Neural progenitor cell (in vitro differentiated cells): Measurements from ENCODE around the gene COL4A2. TPM values are rescaled to one million over a fixed set of nuclear protein-coding genes. Genes with fewer than 3 reads are reported as not detected.

Experiments used
- DNase-seq: peaks from one replicate; pipeline ENCODE4 v3.0.0-alpha.2; 2016; ENCODE audit warnings: low spot score
- H2AFZ ChIP-seq: fragments of 200-600 bp; sonication (generic); replicated peaks from 2 replicates; pipeline ENCODE4 v1.6.1; 2016; ENCODE audit warnings: antibody characterized with exemption
- H3F3A ChIP-seq: fragments of 200-600 bp; sonication (generic); 2 replicates; pipeline ENCODE4 v1.6.1; 2016; ENCODE audit warnings: antibody characterized with exemption, low read depth
- H3K27ac ChIP-seq: fragments of 200-600 bp; sonication (generic); 2 replicates; pipeline ENCODE4 v1.5.1; 2016; ENCODE audit warnings: mild to moderate bottlenecking
- H3K27me3 ChIP-seq: fragments of 200-600 bp; sonication (generic); 2 replicates; pipeline ENCODE4 v1.6.1; 2016; ENCODE audit warnings: mild to moderate bottlenecking, moderate library complexity
- H3K36me3 ChIP-seq: fragments of 200-600 bp; sonication (generic); 2 replicates; pipeline ENCODE4 v1.5.1; 2016
- H3K4me1 ChIP-seq: fragments of 200-600 bp; sonication (generic); 2 replicates; pipeline ENCODE4 v1.6.1; 2016; ENCODE audit warnings: mixed run types
- H3K4me2 ChIP-seq: fragments of 200-600 bp; sonication (generic); 2 replicates; pipeline ENCODE4 v1.6.1; 2016
- H3K4me3 ChIP-seq: fragments of 200-600 bp; sonication (generic); 2 replicates; pipeline ENCODE4 v1.5.1; 2016
- H3K79me2 ChIP-seq: fragments of 200-600 bp; sonication (generic); 2 replicates; pipeline ENCODE4 v1.6.1; 2016; ENCODE audit warnings: low read depth
- H3K9ac ChIP-seq: fragments of 200-600 bp; sonication (generic); 2 replicates; pipeline ENCODE4 v1.6.1; 2016
- H3K9me3 ChIP-seq: fragments of 200-600 bp; sonication (generic); 2 replicates; pipeline ENCODE4 v1.5.1; 2016; ENCODE audit warnings: low read depth
- H4K20me1 ChIP-seq: fragments of 200-600 bp; sonication (generic); 2 replicates; pipeline ENCODE4 v1.6.1; 2016; ENCODE audit warnings: low read depth
- H3K27ac Mint-ChIP-seq: 3 replicates; pipeline ENCODE4 v1.8.0; 2021; ENCODE audit warnings: mixed read lengths
- H3K27me3 Mint-ChIP-seq: 2 replicates; pipeline ENCODE4 v1.8.0; 2022; ENCODE audit warnings: low read depth, mild to moderate bottlenecking, inconsistent platforms, moderate library complexity, mixed read lengths; ENCODE audit not compliant: insufficient read depth
- H3K36me3 Mint-ChIP-seq: 3 replicates; pipeline ENCODE4 v1.8.0; 2021; ENCODE audit warnings: mixed read lengths
- H3K4me1 Mint-ChIP-seq: 3 replicates; pipeline ENCODE4 v1.8.0; 2021; ENCODE audit warnings: mixed read lengths
- H3K4me3 Mint-ChIP-seq: 3 replicates; pipeline ENCODE4 v1.8.0; 2021; ENCODE audit warnings: mild to moderate bottlenecking, moderate library complexity, mixed read lengths
- H3K9me3 Mint-ChIP-seq: 3 replicates; pipeline ENCODE4 v1.8.0; 2020; ENCODE audit warnings: mixed read lengths
- CTCF ChIP-seq: fragments of 200-600 bp; sonication (generic); IDR thresholded peaks from 2 replicates; pipeline ENCODE4 v1.5.1; 2017; ENCODE audit warnings: antibody characterized with exemption, mild to moderate bottlenecking
- EZH2 ChIP-seq: fragments of 200-600 bp; sonication (generic); IDR thresholded peaks from 2 replicates; pipeline ENCODE4 v1.6.1; 2017; ENCODE audit warnings: antibody characterized with exemption, mild to moderate bottlenecking, moderate library complexity
- EZH2phosphoT487 ChIP-seq: fragments of 200-600 bp; sonication (generic); IDR thresholded peaks from 2 replicates; pipeline ENCODE4 v1.6.1; 2017; ENCODE audit warnings: antibody characterized with exemption
- total RNA-seq: library from RNA; depleted of rRNA; stranded (reverse); fragments of >200 nt; gene quantifications from 2 replicates; pipeline ENCODE4 v1.2.3, GENCODE V29; 2015; ENCODE audit warnings: low replicate concordance

The COL4A2 gene
- total RNA-seq, 1 donor from 2014 or later = 73.6 TPM

DNA sequence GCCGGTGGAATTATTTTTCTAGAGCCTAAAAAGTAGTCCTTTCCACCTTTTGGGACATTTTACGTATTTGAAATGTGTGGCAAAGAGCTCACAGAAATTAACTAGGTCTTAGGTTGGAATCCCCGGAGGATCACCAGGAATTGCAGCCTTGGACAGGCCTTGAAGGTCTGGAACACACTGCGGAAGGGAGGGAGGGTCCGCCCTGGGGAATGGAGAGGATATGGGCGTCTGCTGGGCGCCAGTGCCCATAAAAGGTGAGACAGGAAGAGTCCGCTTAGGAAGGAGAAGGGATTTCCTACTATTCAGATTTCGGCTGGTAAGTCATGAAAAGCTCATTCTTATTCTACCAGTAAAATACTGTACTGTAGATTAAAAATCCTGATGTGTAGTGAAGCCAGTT, 111.9 kb downstream of the COL4A2 start:
- no peak overlapping the region for H3K27ac ChIP-seq
- Mint-ChIP-seq H3K36me3 (peaks cover 30% of the 10 kb centered on the region), H3K27ac (no peak overlapping the region), H3K27me3 (peaks cover 2% of the 10 kb centered on the region), H3K4me1 (peaks cover 9% of the 10 kb centered on the region), H3K4me3 (no peak overlapping the region), H3K9me3 (no peaks in the 10 kb centered on the region)
- TF ChIP-seq EZH2phosphoT487 (no peak), EZH2 (no peak), CTCF (no peak)
- H3K36me3 ChIP-seq = no peaks in the 10 kb centered on the region
- H3K9ac ChIP-seq = no peak overlapping the region
- no peak for DNase-seq
- no peaks in the 10 kb centered on the region for H3K4me1 ChIP-seq
- H3K79me2 ChIP-seq = no peaks in the 10 kb centered on the region
- H3K4me3 ChIP-seq = no peak overlapping the region
- no peaks in the 10 kb centered on the region for H4K20me1 ChIP-seq
- H3K9me3 ChIP-seq = no peaks in the 10 kb centered on the region
- no peaks in the 10 kb centered on the region for H3K27me3 ChIP-seq
- no peaks in the 10 kb centered on the region for H3F3A ChIP-seq
- no peak overlapping the region for H3K4me2 ChIP-seq
- H2AFZ ChIP-seq = no peak overlapping the region

DNA sequence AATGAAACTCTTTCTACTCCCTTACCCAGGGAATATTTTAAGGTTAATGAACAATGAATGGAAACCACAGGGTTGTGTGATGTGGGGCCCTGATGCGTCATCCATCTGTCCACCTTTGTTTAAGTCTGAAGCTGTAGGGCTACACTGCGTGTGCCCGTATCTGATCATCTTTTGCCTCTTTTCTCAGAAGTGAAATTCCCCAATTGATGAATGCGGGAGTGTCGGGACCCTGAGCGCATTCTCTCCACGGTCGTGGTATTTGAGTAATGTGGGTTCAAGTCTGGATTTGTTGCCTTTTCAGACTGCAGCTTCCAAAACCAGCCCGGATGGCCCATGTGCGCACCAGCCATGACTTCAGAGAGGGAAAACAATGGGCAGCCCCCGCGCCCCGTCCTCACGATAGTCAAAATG, 112.3 kb downstream of the COL4A2 start:
- no peak overlapping the region for H3K27ac ChIP-seq
- no peaks in the 10 kb centered on the region for H3F3A ChIP-seq
- H2AFZ ChIP-seq = no peak overlapping the region
- peaks cover 3% of the 10 kb centered on the region for H3K4me1 ChIP-seq
- H3K79me2 ChIP-seq = no peaks in the 10 kb centered on the region
- no peak overlapping the region for H3K9ac ChIP-seq
- DNase-seq = no peak
- TF ChIP-seq EZH2phosphoT487 (no peak), CTCF (no peak), EZH2 (no peak)
- Mint-ChIP-seq H3K36me3 (peaks cover 29% of the 10 kb centered on the region), H3K27ac (no peak overlapping the region), H3K9me3 (no peaks in the 10 kb centered on the region), H3K4me3 (no peak overlapping the region), H3K4me1 (peaks cover 14% of the 10 kb centered on the region), H3K27me3 (peaks cover 2% of the 10 kb centered on the region)
- no peaks in the 10 kb centered on the region for H3K36me3 ChIP-seq
- H3K4me3 ChIP-seq = no peak overlapping the region
- no peak overlapping the region for H3K4me2 ChIP-seq
- H4K20me1 ChIP-seq = no peaks in the 10 kb centered on the region
- no peaks in the 10 kb centered on the region for H3K9me3 ChIP-seq
- no peaks in the 10 kb centered on the region for H3K27me3 ChIP-seq

DNA sequence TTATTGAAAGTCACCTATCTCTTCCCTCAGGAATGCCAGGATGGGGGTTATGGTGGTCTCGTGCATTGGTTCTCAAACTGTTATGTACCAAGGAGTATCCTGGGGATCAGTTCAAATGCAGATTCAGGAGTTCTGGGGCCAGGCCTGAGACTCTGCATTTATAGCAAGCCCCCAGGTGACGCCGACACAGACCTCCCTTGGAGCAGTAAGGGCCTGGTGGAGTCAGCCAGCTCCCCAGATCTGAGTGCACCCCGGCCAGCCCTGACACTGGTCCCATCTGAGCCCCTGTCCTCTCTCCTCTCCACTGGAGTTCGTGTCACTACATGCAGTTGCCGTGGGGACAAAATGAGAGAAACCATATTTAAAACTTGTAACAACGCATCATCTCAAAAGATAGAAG, 112.9 kb downstream of the COL4A2 start:
- peaks cover 19% of the 10 kb centered on the region for H3K4me1 Mint-ChIP-seq

More for the DNA sequence above, 112.9 kb downstream of the COL4A2 start:
- no peaks in the 10 kb centered on the region for H3K27me3 ChIP-seq
- Mint-ChIP-seq H3K27ac (no peak overlapping the region), H3K4me3 (no peak overlapping the region), H3K36me3 (peaks cover 24% of the 10 kb centered on the region), H3K9me3 (no peaks in the 10 kb centered on the region), H3K27me3 (peaks cover 2% of the 10 kb centered on the region)
- H4K20me1 ChIP-seq = no peaks in the 10 kb centered on the region
- no peaks in the 10 kb centered on the region for H3K79me2 ChIP-seq
- H3K36me3 ChIP-seq = no peaks in the 10 kb centered on the region
- DNase-seq = no peak
- TF ChIP-seq EZH2phosphoT487 (no peak), EZH2 (no peak), CTCF (no peak)
- H3K27ac ChIP-seq = no peak overlapping the region
- no peak overlapping the region for H3K4me3 ChIP-seq
- no peak overlapping the region for H3K4me2 ChIP-seq
- no peaks in the 10 kb centered on the region for H3K9me3 ChIP-seq
- no peaks in the 10 kb centered on the region for H3F3A ChIP-seq
- H2AFZ ChIP-seq = no peak overlapping the region
- no peak overlapping the region for H3K9ac ChIP-seq
- peaks cover 5% of the 10 kb centered on the region for H3K4me1 ChIP-seq
